ENCODE data around the gene LILRB1. TPM values are rescaled to one million over a fixed set of nuclear protein-coding genes. Genes with fewer than 3 reads are reported as not detected.
"Not testable (repeated sequence)": the region's sequence is repeated elsewhere in the genome, so short reads cannot be mapped to it uniquely, and the experiment has no call there.

The LILRB1 gene
- total and polyA plus RNA-seq, 10 donors = 23.5 to 249 (median 113) TPM

- 52 to 63% (median 57%) methylated on average over 2 of the region's 2 CpGs for WGBS, 5 donors
Observed at GRCh38 chr19:54674021-54674617, 43.8 kb downstream of the LILRB1 start.

GRCh38 chr19:54676210-54676834 is 46.0 kb downstream of the LILRB1 start:
- H3K4me3 ChIP-seq; DNase-seq; H3K9me3 ChIP-seq; H3K36me3 ChIP-seq; H3K27ac ChIP-seq; intact Hi-C loops (cut with DNase I; ENCODE audit: low total_unique reads): not testable (repeated sequence)
- Histone ChIP-seq H3K4me1 (peaks cover 0 to 11% (median 0%) of the 10 kb centered on the region in 6 donors), H3K27me3 (replicated peaks in 1 of 7) (peaks cover 0 to 41% (median 0%) of the 10 kb centered on the region in 7 donors)
- 26 to 33% (median 29%) methylated on average over 10 of the region's 10 CpGs for WGBS, 5 donors
- peak; percentile 62 to 89 (median 83) for TF ChIP-seq CTCF (IDR thresholded peaks at IDR 0.05 in 8 of 11, conservative IDR thresholded peaks at IDR 0.05 in 3 of 11)

More at GRCh38 chr19:54674021-54674617, 43.8 kb downstream of the LILRB1 start:
- no peak overlapping the region for H3K4me3 ChIP-seq
- H3K36me3 ChIP-seq = no peaks in the 10 kb centered on the region
- no peak overlapping the region for H3K27ac ChIP-seq
- intact Hi-C loops (cut with DNase I; ENCODE audit: low total_unique reads) = loop anchor here (5.0 kb wide), 1 partner anchor 192 kb away; no protein-coding TSS in a partner anchor
- H3K9me3 ChIP-seq = peaks cover 0 to 4% (median 0%) of the 10 kb centered on the region in 8 donors
- peak in 10 of 11 experiments; percentile 17 to 69 (median 58) for TF ChIP-seq CTCF (IDR thresholded peaks at IDR 0.05 in 8 of 11, conservative IDR thresholded peaks at IDR 0.05 in 3 of 11)
- TF ChIP-seq POLR2A (IDR thresholded peaks at IDR 0.05) = no peak
- no peak for TF ChIP-seq POLR2AphosphoS5 (IDR thresholded peaks at IDR 0.05)
- no peak for DNase-seq
- H3K4me1 ChIP-seq = peaks cover 0 to 14% (median 0%) of the 10 kb centered on the region in 6 donors
- H3K27me3 ChIP-seq (replicated peaks in 1 of 7) = peaks cover 0 to 35% (median 0%) of the 10 kb centered on the region in 7 donors

- 58 to 71% (median 59%) methylated on average over 4 of the region's 4 CpGs for WGBS, 5 donors
- peaks cover 0 to 9% (median 0%) of the 10 kb centered on the region in 6 donors for H3K4me1 ChIP-seq
- H3K36me3 ChIP-seq = no peaks in the 10 kb centered on the region
- intact Hi-C loops (cut with DNase I; ENCODE audit: low total_unique reads) = no loop called here
- no peak overlapping the region for H3K27ac ChIP-seq
- no peaks in the 10 kb centered on the region for H3K9me3 ChIP-seq
- TF ChIP-seq CTCF (IDR thresholded peaks at IDR 0.05 in 8 of 11, conservative IDR thresholded peaks at IDR 0.05 in 3 of 11) (no peak), POLR2A (IDR thresholded peaks at IDR 0.05) (no peak), POLR2AphosphoS5 (IDR thresholded peaks at IDR 0.05) (no peak)
- H3K4me3 ChIP-seq = no peak overlapping the region
- no peak for DNase-seq
- H3K27me3 ChIP-seq (replicated peaks in 1 of 7) = peaks cover 0 to 38% (median 0%) of the 10 kb centered on the region in 7 donors
Observed at GRCh38 chr19:54677217-54677616, 46.9 kb downstream of the LILRB1 start.

GRCh38 chr19:54681596-54681995 is 51.3 kb downstream of the LILRB1 start:
- H3K4me3 ChIP-seq; DNase-seq; intact Hi-C loops (cut with DNase I; ENCODE audit: low total_unique reads); H3K4me1 ChIP-seq; H3K36me3 ChIP-seq; H3K9me3 ChIP-seq; H3K27ac ChIP-seq: not testable (repeated sequence)
- peaks cover 0 to 67% (median 0%) of the 10 kb centered on the region in 7 donors for H3K27me3 ChIP-seq (replicated peaks in 1 of 7)
- 76 to 84% (median 81%) methylated on average over 12 of the region's 12 CpGs for WGBS, 5 donors
